Epidermal melanocyte (primary cell): ENCODE data around the gene OSR1.
A peak's percentile ranks its signal among the peaks of the same experiment; 100 is the strongest.

Experiments used
- DNase-seq: peaks from one replicate; pipeline ENCODE4 v3.0.0; 2011; ENCODE audit warnings: low spot score; ENCODE audit not compliant: insufficient read length

OSR1 gene

GRCh38 chr2:19359021-19359357 is 566 bp upstream of the OSR1 start:
- DNase-seq: no peak

- no peak for DNase-seq
Observed at GRCh38 chr2:19357402-19358241, 801 bp downstream of the OSR1 start.

GRCh38 chr2:19356545-19357401 is 1.6 kb downstream of the OSR1 start:
- no peak for DNase-seq

GRCh38 chr2:19355931-19356544 is 2.4 kb downstream of the OSR1 start:
- DNase-seq: no peak

- no peak for DNase-seq
Observed at GRCh38 chr2:19355416-19355821, 3.0 kb downstream of the OSR1 start.

GRCh38 chr2:19355014-19355405 is 3.4 kb downstream of the OSR1 start:
- DNase-seq: no peak

- no peak for DNase-seq
Observed at GRCh38 chr2:19353721-19354050, 4.7 kb downstream of the OSR1 start.

GRCh38 chr2:19352946-19353720 is 5.3 kb downstream of the OSR1 start:
- DNase-seq: no peak

GRCh38 chr2:19351899-19352697 is 6.3 kb downstream of the OSR1 start:
- no peak for DNase-seq

- DNase-seq: no peak
Observed at GRCh38 chr2:19351499-19351898, 6.9 kb downstream of the OSR1 start.

GRCh38 chr2:19350678-19351401 is 7.6 kb downstream of the OSR1 start:
- DNase-seq: no peak

GRCh38 chr2:19349911-19350677 is 8.3 kb downstream of the OSR1 start:
- no peak for DNase-seq

- DNase-seq: no peak
Observed at GRCh38 chr2:19348692-19349091, 9.7 kb downstream of the OSR1 start.

GRCh38 chr2:19347619-19348562 is 10.5 kb downstream of the OSR1 start:
- DNase-seq: peak; percentile 98

- DNase-seq: no peak
Observed at GRCh38 chr2:19346983-19347618, 11.3 kb downstream of the OSR1 start.

- no peak for DNase-seq
Observed at GRCh38 chr2:19337742-19338141, 20.7 kb downstream of the OSR1 start.

GRCh38 chr2:19337202-19337601 is 21.2 kb downstream of the OSR1 start:
- no peak for DNase-seq

- DNase-seq: no peak
Observed at GRCh38 chr2:19336781-19337180, 21.6 kb downstream of the OSR1 start.
